Right lobe of liver (tissue), 4 donors: ENCODE measurements around the gene IRGC.

Experiments
- CTCF ChIP-seq, 4 donors: fragments of 200-600 bp in 3 of 4; fragments of 450-650 bp in 1 of 4; IDR thresholded peaks; one replicate each; pipeline versions ENCODE4 v1.5.1 to v1.8.0; 2016 to 2022; ENCODE audit warnings: antibody characterized with exemption in 4 of 4, mild to moderate bottlenecking in 2 of 4
- POLR2A ChIP-seq: fragments of 450-650 bp; IDR thresholded peaks from one replicate; pipeline ENCODE4 v1.6.1; 2017; ENCODE audit warnings: antibody characterized with exemption, mild to moderate bottlenecking
- donor health status: DM: no; HTN: no; CAD: no.
- donor health status: DM: no; HTN: no; CAD: no.
- donor health status: DM: no; HTN: yes; CAD: no.

- TF ChIP-seq CTCF (IDR thresholded peaks at IDR 0.05): no peak
- TF ChIP-seq POLR2A: no peak
These were observed 22.9 kb downstream of the IRGC start for GRCh38 chr19:43738780-43739211.
